H4 (cell line): ENCODE data around the gene BLCAP. TPM values are rescaled to one million over a fixed set of nuclear protein-coding genes. Genes with fewer than 3 reads are reported as not detected.

Experiments
- DNase-seq: peaks from one replicate; pipeline ENCODE4 v3.0.0-alpha.2; 2015; ENCODE audit warnings: low spot score
- total RNA-seq: library from RNA; depleted of rRNA; stranded (reverse); fragments of >200 nt; shearing (Covaris generic); gene quantifications from 2 replicates; pipeline ENCODE4 v1.2.3, GENCODE V29; 2014

Gene BLCAP
- total RNA-seq, 1 experiment from 2014 or later: 50.3 TPM

DNA sequence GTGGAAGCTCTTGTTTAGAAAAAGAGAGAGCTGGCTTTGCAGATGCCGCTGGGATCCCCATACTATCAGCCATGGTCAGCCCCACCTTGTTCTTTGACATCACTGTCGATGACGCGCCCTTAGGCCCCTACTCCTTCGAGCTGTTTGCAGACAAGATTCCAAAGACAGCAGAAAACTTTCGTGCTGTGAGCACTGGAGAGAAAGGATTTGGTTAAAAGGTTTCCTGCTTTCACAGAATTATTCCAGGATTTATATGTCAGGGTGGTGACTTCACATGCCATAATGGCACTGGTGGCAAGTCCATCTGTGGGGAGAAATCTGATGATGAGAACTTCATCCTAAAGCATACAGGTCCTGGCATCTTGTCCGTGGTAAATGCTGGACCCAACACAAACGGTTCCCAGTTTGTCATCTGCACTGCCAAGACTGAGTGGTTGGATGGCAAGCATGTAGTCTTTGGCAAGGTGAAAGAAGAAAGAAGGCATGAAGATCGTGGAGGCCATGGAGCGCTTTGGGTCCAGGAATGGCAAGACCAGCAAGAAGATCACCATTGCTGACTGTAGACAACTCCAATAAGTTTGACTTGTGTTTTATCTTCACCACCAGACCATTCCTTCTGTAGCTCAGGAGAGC lies 2.4 kb upstream of the BLCAP start:
- no peak for DNase-seq

DNA sequence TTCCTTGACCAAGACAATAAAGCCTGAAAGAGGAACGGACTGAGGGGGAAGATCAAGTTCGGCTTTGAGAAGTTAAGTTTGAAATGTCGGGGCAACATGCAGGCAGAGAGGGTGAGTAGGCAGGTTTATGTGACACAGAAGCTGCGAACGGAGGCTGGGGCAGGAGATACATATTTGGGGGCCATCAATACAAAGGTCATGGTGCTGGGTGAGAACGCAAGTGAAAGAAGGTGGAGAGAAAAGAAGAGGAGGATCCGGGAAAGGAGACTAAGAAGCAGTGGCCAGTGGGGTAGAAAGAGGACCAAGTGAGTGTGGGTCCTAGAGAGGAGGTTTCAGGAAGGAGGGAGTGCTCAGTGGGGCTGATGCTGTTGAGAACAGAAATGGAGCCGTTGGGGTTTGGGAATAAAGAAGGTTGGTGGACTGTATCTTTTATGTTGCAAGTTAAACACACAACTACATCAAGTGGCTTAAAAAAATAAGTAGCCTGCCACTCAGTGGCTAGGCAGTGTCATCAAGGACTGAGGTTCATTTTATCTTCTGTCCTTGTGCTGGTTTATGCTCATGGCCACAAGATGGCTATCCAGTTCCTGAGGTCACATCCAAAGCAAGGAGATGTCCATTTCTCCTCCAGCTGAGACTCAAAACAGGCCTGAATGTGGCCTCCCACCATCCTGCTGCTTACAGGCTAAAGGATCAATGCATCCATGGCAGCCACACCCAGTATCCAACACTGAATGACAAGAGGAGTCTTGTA lies 1.7 kb upstream of the BLCAP start:
- no peak for DNase-seq

DNA sequence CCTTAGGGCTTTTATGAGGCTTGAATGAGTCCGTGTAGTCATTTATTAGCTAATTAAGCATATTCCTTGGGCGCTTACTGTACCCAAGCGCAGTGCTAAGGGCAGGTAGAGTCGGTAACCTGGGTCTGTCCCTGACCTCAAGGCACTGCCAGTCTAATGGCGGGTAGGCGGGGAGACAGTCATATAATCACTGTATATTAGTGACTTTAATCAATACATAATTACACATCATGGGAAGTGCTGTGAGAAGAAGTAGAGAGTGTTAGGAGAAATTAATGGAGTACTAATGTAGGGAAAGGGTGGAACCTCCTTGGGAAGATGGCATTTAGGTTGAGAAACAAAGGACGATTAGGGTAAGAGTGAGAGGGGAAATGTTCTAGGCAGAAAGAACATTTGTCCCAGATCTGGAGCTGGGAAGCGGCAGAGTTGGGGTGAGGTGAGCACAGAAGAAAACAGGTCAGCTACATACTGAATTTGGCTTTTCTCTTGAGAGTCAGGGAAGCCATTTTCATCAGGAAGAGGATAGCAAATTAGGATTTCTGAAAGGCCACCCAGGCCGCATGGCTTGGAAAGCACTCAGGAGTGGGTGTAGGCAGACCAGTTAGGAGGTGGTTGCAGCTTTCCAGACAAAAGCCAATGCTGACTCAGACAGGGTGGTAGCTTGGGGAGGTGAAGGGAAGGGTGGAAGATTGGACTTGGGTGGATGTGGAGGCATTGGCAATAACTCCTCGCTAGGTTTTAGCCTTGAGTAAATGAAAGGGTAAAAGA lies 954 bp upstream of the BLCAP start:
- DNase-seq: no peak

DNA sequence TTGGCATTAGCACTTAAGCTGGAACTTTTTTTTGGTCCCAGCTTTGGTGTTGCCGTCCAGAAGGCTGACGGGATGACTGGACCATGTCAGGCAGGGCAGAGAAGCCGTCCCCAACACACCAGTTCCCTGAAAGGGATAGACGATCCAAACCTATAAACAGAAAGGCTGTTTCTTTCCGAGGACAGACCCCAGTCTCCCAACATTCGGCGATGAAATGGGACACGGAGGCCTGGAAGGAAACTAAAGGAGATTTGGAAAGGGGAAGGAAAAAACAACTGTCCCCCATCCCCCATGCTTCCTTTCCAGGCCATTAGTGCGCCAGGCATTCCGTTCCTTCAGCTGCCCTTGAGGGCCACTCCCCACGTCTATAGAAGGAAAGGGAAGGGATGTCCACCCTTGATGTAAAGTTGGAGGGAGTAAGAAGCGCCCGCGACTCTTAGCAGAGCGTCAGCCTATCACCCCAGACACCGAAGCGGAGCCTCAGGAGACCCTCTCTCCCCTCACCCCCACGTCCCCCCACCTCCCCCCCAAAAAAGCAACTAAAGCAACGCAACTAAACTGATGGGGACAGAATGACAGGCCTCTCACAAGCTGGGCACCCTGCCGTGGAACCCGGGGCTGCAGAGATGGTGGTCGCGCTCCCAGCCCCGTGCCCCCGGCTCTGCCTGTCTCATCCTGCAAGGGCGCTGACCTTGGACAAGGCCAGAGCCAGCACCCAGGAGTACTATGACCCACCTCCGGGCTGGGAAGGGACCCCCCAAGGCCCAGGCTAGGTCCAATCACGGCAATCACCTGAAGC lies 638 bp downstream of the BLCAP start:
- DNase-seq: no peak

DNA sequence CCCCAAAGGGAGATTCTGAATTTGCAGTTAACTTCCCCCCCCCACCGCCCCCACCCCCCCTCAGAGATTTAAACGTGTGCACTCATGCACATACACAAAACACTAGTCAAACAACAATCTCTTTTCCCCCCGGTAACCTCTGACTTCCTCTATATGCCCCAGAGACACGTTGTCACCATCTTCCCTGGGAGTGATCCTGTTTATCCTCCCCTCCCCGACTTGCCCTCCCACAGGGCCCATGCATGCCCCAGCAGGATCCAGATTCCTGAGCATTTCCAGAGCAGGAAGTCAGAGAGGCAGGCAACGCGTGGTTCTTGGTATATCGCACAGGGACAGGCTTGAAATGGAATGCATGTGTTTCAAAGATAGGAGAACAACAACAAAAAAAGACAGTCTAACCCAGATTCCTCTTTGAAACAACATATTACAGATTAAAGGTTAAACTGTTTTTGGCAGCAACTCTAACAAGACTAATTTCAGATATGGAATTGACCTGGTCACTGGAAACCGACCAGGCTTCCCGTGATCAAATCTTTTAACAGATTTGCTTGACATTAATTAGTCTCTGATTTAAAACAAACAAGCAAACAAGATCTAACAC lies 1.3 kb downstream of the BLCAP start:
- no peak for DNase-seq

DNA sequence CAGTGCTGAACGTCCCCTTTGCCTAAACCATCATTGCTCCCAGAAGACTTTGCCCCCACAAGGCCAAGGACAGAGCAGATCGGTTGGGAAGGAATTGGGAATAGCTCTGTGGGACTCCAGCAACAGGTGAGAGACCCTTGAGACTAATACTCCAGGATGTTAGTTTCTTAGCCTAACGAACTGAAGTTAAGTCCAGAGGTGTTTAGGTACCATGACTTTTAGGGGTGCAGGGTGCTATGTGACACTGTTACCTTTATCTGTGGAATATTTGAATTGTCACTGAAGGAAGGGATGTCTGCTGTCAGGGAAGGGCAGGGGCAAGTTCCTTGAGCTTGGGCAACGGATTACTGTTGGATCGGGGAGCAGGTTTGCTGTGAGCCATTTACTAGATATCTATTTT lies 1.9 kb downstream of the BLCAP start:
- no peak for DNase-seq

DNA sequence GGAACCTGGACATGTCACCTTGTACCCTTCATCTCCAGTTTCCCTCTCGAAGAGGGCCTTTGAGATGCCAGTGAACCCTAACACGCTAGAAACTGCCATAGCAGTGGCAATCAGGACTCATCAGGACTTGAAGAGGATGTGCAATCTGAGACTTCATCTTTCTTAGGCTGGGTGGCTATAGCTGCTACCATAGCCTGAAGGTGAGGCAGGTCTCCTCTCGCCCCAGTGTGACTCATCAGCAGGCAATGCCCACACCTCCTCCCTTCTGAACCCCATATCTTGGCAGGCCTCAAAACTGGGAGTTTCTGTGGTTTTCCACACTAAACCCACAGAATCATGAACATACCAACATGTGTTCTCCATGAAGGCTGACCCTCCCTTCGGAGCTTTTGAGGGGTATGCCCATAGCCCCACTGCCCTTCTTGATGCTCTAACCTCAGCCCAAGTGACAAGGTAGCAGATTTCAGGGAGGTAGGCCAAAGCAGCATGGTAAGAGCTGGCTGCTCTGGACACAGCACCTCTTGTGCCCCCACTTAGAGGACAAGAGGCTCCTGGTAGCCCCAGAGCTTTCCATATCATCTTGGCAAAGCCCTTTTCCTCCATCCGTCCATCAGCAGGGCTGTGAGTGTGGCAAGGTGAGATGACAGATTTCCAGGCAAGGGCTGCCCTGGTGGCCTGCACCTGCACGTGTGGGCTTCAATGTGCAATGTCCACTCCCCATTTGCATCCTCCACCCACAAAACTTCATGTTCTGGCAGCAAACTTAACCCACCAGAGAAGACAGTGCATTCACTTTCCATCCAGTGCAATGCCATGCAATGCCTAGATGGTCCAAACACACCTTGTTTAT lies 2.6 kb downstream of the BLCAP start:
- peak; percentile 35 for DNase-seq

DNA sequence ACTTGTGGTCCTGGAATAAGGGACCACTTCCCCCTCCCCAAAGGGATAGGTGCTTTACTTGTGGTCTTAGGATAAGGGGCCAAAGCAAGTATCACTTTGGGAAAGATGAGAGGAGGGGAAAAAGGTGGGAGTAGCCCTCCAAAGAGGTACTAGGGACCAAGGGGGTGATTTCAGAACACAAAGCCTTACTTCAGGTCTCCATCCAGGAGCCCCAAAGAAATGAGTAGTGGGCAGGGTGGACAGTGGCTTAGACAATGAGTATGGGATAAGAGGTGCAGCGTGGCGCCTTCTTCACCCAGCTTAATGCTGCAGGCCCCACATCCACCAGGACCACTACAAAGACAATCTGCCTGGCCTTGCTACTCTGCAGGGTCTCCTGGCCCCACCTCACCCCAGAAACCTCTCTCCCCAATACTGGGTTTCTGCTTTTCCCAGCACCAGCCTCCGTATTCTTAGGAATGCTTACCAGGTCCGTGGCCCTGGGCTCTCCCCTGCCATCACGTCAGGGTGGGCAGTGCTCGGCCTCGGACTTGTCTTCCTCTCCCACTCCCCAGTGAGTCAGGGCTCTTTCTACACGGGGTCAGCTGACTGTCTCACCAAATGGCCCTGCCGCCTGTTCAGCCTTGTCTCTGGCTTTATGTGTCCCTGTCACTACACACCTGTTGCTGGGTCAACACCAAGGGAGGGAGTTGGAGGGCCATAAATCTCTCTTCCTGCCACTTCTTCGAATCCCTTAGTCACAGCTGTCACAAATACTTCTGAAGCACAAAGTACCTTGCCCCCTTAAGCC lies 3.6 kb downstream of the BLCAP start:
- no peak for DNase-seq

DNA sequence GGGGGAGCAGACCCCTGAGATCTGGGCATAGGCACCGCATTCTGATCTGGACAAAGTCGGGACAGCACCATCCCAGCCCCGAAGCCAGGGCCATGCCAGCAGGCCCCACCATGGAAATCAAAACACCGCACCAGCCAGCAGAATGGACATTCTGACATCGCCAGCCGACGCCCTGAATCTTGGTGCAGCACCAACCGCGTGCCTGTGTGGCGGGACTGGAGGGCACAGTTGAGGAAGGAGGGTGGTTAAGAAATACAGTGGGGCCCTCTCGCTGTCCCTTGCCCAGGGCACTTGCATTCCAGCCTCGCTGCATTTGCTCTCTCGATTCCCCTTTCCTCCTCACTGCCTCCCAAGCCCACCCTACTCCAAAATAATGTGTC lies 4.7 kb downstream of the BLCAP start:
- no peak for DNase-seq

DNA sequence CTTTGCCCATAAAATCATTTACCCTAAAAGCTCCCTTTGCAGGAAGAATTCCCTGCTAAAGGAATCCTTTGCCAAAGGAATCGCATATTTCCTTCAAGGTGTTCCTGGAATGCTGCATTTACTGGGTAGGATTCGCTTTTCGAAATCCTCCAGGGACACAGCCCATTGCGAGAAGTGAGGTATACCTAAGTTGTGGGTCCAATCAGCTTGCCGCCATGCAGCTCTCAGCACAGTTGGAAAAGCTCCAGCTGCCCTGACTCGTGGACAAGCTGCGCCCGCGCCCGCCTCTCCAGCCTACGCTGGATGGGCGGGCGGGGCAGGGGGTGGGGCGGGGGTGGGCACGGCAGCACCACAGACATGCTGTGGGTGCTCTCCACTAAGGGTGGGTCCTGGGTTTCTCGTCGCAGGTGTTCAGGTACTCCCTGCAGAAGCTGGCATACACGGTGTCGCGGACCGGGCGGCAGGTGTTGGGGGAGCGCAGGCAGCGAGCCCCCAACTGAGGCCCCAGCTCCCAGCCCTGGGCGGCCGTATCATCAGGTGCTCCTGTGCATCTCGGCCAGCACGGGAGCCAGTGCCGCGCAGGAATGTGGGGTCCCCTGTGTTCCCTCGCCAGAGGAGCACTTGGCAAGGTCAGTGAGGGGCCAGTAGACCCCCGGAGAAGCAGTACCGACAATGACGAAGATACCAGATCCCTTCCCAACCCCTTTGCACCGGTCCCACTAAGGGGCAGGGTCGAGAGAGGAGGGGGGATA lies 5.2 kb downstream of the BLCAP start:
- no peak for DNase-seq

DNA sequence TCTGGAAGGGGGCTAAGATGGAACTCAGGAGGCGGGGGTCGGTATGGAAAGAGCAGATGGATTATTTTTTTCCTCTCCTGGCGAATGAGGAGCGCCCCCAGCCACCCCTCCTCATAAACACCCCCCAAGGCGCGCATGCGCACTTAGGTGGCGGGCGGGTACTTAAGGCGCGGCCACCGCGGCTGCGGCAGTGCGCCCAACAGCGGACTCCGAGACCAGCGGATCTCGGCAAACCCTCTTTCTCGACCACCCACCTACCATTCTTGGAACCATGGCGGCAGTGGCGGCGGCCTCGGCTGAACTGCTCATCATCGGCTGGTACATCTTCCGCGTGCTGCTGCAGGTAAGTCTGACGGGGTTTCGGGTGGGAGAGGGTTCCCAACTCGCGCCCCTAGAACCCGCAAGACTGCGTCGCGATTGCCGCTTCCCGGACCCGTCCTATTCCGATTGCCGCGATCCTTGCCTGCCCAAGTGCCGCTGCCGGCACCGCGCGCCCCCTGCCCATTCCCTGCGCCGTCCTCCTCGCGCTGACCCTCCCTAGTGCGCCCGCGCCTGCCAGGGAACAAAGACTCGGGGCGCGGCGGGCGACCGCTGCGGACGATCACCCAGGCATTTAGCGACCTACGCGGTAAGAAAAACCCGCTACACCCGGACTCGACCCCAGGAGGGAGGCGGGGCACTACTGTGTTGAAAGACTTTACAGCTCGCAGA lies 6.5 kb downstream of the BLCAP start, which contains the start of gene NNAT:
Gene NNAT (plus strand): TSS at position 190 of the 711 bp plus-strand sequence. CDS start 82 bp downstream, at position 272.
- no peak for DNase-seq

DNA sequence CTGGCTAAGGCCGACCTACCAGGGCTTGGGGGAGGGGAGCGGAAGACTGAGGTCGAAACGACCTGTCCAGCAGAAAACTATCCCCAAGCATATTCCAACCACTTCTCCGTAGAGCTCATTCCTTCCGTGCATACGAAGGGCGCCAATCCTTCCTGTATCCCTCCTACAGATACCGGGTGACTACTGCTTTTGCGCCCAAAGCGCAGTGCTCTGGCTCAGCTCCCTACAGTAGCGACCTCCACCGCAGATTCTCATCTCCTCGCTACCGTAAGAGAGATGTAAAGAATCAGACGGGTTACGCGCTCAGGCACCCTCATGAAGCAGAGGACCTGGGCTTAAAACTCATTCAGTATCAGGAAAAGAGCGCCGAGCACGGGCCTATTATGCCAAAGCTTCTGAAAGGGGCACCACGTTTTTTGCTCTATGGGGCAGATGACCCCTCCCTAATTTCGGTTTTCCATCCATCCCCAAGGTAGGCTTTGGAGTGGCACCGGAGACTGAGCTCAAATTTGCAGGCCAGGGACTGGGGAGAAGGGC lies 7.2 kb downstream of the BLCAP start:
- DNase-seq: no peak

DNA sequence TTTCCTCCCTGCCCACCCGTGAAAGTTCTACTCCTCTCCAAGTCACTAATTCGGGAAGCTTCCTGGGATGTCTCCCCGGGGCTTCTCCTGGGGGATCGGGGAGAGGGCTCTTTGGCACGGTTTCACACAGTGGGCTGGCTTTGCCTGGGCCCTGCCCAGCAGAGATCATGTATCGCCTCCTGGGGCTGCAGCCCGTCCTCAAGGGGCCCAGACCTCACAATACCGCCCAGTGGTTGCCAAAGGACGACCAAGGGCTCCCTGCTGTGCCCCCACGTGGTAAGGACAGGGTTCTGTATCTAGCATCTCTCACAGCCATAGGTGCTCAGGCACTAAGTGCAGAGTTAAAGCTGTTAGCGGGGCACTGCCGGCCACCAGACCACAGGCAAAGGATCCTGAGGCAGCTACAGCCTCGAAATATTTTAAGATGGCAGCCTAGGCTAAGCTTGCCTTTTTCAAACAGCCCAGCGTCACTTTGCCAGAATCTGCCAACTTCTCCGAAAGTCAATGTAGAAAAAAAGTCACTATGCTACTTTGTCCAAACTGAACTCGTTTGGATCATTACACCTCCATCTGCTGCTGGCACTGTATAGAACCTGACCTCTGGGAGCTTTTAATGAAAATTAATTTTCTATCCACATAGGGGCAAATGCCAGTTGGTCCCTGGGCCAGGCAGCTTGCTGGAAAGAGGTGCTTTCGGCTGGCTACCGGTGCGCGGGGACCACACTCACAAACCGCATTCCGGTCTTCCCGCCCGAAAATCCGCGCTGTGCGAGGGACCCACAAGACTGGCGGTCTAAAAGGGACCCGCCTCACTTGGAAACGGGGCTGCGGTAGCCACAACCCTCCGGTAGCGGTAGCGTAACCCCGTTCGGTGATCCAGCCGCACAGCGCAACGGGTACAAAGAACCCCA lies 7.9 kb downstream of the BLCAP start:
- no peak for DNase-seq

DNA sequence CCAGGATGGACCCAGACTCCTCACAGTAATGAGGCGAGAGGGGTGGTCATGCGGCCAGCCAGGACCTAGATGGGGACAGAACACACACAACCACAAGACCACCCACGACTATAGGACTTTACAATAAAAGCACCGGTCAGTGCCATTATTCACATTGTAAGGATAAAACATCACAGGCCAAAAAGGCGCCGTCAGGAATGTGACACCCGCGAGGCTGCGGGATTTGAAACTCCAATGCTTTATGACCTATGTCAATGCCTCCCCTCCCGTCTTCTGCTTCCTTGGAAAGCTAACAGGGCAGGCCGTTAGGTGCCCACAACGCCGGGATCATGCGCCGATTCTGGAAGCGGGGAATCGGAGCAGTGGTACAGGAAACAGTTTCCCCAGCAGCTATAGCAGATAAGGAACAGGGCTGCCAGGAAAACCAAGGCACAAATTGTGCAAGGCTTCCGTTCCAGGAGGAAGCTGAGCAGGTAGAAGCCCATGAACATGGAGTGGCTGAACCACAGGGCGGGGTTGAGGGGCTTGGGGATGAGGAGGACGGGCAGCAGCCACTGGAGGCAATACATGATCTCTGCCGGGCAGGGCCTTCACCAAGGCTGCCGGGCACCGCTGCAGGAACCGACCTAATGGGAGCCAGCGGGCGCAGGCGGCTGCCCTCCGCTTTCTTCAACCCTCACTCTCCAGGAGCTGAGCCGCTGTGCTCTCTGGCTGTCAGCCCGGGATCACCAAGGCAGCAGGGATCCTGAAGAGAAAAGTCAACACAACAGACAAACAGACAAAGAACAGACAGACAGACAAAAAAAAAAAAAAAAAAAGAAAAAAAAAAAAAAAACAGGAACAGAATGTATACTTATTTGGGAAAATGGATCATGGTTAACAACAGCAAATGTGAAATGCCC lies 8.8 kb downstream of the BLCAP start:
- no peak for DNase-seq

DNA sequence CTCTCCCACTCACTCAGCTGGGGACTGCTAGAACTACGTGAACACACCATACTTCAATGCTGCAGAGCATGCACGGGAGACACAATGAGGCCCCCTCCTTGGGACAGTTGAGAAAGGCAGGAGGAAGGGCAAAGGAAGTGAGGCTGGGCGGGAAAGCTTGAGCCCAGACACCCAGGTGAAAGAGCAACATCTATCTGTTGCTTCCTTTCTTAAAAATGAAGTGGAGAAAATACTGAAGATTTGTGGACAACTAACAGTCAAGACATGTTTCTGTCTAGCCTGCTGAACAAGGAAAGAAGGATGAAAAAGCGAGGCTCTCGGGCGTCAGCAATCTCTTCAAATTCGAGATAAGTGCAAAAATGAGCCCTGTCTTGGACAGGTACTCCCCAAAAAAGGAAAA lies 9.6 kb downstream of the BLCAP start:
- no peak for DNase-seq
